SK-N-SH (cell line): ENCODE data around the gene FCHSD2. TPM values are rescaled to one million over a fixed set of nuclear protein-coding genes. Genes with fewer than 3 reads are reported as not detected.

Source experiments
- CHD2 ChIP-seq: fragments of 150-350 bp; IDR thresholded peaks from 2 replicates; pipeline ENCODE4 v1.6.1; 2018; ENCODE audit warnings: low read length; ENCODE audit not compliant: partially characterized antibody
- ELF1 ChIP-seq: IDR thresholded peaks from 2 replicates; pipeline ENCODE4 v1.4.0; 2012
- EP300 ChIP-seq, 2 experiments: IDR thresholded peaks; 2 replicates each; pipeline versions ENCODE4 v1.4.0 to v1.6.1; 2012; ENCODE audit warnings: borderline replicate concordance in 1 of 2, low read depth in 1 of 2, low read length in 1 of 2
- FOXM1 ChIP-seq: IDR thresholded peaks from 2 replicates; pipeline ENCODE4 v1.4.0; 2012; ENCODE audit warnings: low read depth, mild to moderate bottlenecking
- GABPA ChIP-seq: IDR thresholded peaks from 2 replicates; pipeline ENCODE4 v1.4.0; 2012; ENCODE audit warnings: low read depth, mild to moderate bottlenecking
- GATA2 ChIP-seq: sonication (generic); formaldehyde crosslinking; IDR thresholded peaks from 2 replicates; pipeline ENCODE4 v1.5.0; 2020; ENCODE audit warnings: mild to moderate bottlenecking, missing genetic modification reagents
- JUND ChIP-seq: IDR thresholded peaks from 2 replicates; pipeline ENCODE4 v1.4.0; 2012
- MEF2A ChIP-seq: IDR thresholded peaks from 2 replicates; pipeline ENCODE4 v1.4.0; 2012; ENCODE audit warnings: low read depth, borderline replicate concordance
- MXI1 ChIP-seq: IDR thresholded peaks from 2 replicates; pipeline ENCODE4 v1.6.1; 2012; ENCODE audit warnings: mild to moderate bottlenecking, low read depth, low read length, improper control_type of control experiment
- NFIC ChIP-seq: IDR thresholded peaks from 2 replicates; pipeline ENCODE4 v1.4.0; 2012; ENCODE audit warnings: borderline replicate concordance
- NRF1 ChIP-seq: IDR thresholded peaks from 2 replicates; pipeline ENCODE4 v1.6.1; 2012; ENCODE audit warnings: low read depth, mild to moderate bottlenecking, low read length
- POLR2AphosphoS5 ChIP-seq: IDR thresholded peaks from 2 replicates; pipeline ENCODE4 v1.6.1; 2012; ENCODE audit warnings: low read depth, low read length
- RFX5 ChIP-seq: IDR thresholded peaks from 2 replicates; pipeline ENCODE4 v1.6.1; 2012; ENCODE audit warnings: mild to moderate bottlenecking, improper control_type of control experiment, low read length
- RXRA ChIP-seq: IDR thresholded peaks from 2 replicates; pipeline ENCODE4 v1.4.0; 2012; ENCODE audit warnings: low read depth, mild to moderate bottlenecking, borderline replicate concordance
- SIN3A ChIP-seq: IDR thresholded peaks from 2 replicates; pipeline ENCODE4 v1.6.1; 2012; ENCODE audit warnings: low read depth, mild to moderate bottlenecking, low read length, moderate library complexity, borderline replicate concordance
- TCF12 ChIP-seq: IDR thresholded peaks from 2 replicates; pipeline ENCODE4 v1.4.0; 2012
- ZBTB33 ChIP-seq: IDR thresholded peaks from 2 replicates; pipeline ENCODE4 v1.4.0; 2012; ENCODE audit warnings: low read depth, borderline replicate concordance
- polyA plus RNA-seq, 3 experiments: library from polyadenylated mRNA; depleted of rRNA; stranded (reverse); fragments of >200 nt; gene quantifications; 2 replicates each; pipeline ENCODE4 v1.2.3, GENCODE V29; 2012
- TF ChIP-seq, protein P1 (sequence below): IDR thresholded peaks from 2 replicates; pipeline ENCODE4 v1.6.1; 2012; ENCODE audit warnings: mild to moderate bottlenecking, low read depth, low read length, moderate library complexity
- TF ChIP-seq, protein P2 (sequence below): IDR thresholded peaks from 2 replicates; pipeline ENCODE4; 2012

FCHSD2 gene
- polyA plus RNA-seq, 1 of the 3 experiments (the other 2 are of a cell fraction): 10.4 TPM

GRCh38 chr11:72821920-72822799 is 320.0 kb downstream of the FCHSD2 start (continued):
- TF ChIP-seq ZBTB33 (no peak), MXI1 (no peak; the same call in none of the 2 replicates), EP300 (IDR thresholded peaks at IDR 0.05; ENCODE audit: borderline replicate concordance in 1 of 2, low read depth in 1 of 2, low read length in 1 of 2) (no peak), RXRA (no peak), GATA2 (CRISPR knock-in tag) (no peak), CHD2 (peak; percentile 21), GABPA (no peak), RFX5 (no peak), SIN3A (no peak), NFIC (no peak), FOXM1 (no peak), POLR2AphosphoS5 (peak; percentile 36; the same call in 1 of the 2 replicates), ELF1 (no peak), NRF1 (peak; percentile 92), TCF12 (no peak), MEF2A (no peak), JUND (no peak)
- TF ChIP-seq, protein P1, sequence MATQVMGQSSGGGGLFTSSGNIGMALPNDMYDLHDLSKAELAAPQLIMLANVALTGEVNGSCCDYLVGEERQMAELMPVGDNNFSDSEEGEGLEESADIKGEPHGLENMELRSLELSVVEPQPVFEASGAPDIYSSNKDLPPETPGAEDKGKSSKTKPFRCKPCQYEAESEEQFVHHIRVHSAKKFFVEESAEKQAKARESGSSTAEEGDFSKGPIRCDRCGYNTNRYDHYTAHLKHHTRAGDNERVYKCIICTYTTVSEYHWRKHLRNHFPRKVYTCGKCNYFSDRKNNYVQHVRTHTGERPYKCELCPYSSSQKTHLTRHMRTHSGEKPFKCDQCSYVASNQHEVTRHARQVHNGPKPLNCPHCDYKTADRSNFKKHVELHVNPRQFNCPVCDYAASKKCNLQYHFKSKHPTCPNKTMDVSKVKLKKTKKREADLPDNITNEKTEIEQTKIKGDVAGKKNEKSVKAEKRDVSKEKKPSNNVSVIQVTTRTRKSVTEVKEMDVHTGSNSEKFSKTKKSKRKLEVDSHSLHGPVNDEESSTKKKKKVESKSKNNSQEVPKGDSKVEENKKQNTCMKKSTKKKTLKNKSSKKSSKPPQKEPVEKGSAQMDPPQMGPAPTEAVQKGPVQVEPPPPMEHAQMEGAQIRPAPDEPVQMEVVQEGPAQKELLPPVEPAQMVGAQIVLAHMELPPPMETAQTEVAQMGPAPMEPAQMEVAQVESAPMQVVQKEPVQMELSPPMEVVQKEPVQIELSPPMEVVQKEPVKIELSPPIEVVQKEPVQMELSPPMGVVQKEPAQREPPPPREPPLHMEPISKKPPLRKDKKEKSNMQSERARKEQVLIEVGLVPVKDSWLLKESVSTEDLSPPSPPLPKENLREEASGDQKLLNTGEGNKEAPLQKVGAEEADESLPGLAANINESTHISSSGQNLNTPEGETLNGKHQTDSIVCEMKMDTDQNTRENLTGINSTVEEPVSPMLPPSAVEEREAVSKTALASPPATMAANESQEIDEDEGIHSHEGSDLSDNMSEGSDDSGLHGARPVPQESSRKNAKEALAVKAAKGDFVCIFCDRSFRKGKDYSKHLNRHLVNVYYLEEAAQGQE: no peak
- TF ChIP-seq, protein P2, sequence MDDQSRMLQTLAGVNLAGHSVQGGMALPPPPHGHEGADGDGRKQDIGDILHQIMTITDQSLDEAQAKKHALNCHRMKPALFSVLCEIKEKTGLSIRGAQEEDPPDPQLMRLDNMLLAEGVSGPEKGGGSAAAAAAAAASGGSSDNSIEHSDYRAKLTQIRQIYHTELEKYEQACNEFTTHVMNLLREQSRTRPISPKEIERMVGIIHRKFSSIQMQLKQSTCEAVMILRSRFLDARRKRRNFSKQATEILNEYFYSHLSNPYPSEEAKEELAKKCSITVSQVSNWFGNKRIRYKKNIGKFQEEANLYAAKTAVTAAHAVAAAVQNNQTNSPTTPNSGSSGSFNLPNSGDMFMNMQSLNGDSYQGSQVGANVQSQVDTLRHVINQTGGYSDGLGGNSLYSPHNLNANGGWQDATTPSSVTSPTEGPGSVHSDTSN: no peak
